Stimulated activated CD8-positive, alpha-beta memory T cell treated with anti-CD3 and anti-CD28 coated beads, Interleukin-15, amount 100 ng/mL, for 1 hour (primary cell): ENCODE measurements around the gene FGFRL1.
"Not testable (repeated sequence)": the region's sequence is repeated elsewhere in the genome, so short reads cannot be mapped to it uniquely, and the experiment has no call there.

Experiments used
- DNase-seq: peaks from one replicate; pipeline ENCODE4 v3.0.0-alpha.2; 2020; ENCODE audit warnings: low read depth

The FGFRL1 gene

GRCh38 chr4:1040344-1041146, 29.1 kb downstream of the FGFRL1 start:
- no peak for DNase-seq

DNA sequence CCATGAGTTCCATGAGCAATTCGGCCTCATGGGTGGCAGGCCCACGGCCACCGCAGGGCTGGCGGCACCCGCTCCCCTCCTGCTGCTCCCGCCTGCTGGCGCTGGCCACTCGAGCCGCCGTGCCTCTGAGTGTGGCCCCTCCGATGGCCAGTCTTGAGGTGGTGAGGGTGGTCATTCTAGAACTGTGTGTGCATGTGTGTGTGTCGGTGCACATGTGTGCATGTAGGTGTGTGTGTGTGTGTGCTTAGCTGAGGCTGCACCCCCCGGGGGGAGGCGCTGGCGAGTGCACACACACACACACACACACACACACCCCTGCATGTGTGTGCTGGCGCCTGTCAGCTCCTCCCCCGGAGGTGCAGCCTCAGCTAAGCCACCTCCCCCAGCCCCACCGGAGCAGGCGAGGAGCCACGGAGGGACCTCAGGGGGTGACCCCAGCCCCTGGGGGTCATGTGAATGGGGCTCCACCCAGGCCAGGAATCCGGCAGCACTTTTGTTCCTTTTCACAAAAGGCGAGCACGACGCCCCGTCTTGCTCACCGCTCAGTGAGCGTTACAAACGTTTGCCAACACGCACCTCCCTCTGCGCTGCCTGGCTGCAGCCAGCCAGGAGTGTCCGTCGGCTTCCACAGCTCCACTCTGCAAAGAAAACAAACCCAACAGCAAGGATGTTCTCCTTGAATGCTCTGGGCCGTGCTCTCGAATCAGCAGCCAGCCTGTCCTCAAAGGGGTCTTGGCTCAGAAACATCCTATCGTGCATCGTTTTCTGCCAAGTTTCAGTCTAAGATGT, 29.9 kb downstream of the FGFRL1 start:
- DNase-seq = no peak

- DNase-seq = no peak
Measured at GRCh38 chr4:1041936-1042330, 30.5 kb downstream of the FGFRL1 start.

DNA sequence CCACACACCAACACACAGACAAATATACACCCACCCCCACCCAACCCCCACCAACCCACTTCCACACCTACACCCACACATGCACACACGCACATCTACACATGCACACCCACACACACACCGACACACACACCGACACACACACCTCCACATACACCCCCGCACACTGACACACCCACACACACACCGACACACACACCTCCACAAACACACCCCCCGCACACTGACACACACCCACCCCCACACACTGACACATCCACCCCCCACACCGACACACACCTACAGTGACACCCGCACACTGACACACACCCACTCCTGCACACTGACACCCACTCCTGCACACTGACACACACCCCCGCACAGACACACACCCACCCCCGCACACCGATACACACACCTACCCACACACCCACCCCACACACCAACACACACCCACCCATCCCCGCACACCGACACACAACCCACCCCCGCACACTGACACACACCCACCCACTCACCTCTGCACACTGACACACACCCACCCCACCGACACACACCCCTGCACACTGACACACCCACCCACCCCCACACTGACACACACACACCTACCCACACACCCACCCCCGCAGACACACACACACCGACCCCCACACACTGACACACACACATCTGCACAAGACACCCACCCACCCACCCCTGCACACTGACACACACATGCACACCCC, 31.1 kb downstream of the FGFRL1 start:
- no peak for DNase-seq

- DNase-seq = no peak
Measured at GRCh38 chr4:1043162-1043561, 31.7 kb downstream of the FGFRL1 start.

DNA sequence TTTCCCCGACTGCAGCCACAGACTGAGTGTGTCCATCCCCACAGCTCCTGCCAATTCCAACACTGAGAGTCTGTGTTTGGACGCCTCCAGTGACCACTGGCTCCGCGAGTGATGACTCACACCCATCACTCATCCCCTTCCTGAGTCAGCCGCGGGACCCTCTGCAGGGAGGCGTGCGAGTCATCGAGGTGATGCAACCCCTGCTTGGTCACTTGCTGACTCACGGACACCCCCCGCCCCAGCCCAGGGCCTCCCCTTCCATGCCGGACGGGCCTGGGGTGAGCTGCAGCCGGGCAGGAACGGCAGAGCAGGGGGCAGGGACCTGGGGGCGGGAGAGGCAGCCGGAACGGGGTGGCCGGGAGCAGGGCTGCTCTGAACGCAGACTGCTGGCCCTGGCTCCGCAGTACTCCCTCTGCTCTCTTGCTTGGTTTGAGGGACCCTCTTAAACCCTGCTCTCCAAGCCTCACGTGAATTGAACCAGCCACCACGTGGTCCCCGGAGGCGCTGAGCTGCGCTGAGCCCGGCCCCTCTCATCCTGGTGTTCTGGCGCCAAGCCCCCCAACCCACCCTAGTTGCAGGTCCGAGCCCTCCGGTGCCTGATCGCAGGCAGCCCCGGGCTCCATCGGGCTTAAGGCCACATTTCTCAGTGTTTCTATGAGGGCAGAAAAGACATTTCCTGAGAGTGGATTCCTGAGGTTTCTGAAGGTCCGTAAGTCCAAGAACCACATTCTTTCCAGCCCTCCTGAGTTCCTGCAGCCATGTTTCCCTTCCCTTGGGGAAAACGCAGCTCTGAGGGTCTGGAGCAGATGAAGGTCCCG, 32.4 kb downstream of the FGFRL1 start:
- no peak for DNase-seq

GRCh38 chr4:1044469-1045192, 33.2 kb downstream of the FGFRL1 start:
- DNase-seq = no peak

DNA sequence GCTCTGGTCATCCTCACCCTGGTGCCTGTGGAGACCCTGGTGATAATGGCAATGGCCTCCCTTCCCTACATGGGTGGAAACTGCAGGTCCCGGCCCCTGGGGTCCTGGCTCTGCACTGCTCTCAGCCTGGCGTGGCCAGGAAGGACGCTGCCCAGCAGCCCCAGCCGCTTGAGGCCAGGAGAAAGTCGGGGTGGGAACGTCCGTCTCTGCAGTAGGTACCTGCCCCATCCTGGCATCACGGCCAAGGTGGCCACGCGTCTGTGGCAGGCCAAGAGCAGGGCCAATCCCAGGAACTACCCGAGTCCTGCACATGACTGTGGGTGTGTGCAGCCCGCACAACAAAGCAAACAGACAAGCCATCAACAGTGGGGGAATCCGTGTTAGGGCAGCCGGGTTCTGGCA, 33.8 kb downstream of the FGFRL1 start:
- DNase-seq = no peak

DNA sequence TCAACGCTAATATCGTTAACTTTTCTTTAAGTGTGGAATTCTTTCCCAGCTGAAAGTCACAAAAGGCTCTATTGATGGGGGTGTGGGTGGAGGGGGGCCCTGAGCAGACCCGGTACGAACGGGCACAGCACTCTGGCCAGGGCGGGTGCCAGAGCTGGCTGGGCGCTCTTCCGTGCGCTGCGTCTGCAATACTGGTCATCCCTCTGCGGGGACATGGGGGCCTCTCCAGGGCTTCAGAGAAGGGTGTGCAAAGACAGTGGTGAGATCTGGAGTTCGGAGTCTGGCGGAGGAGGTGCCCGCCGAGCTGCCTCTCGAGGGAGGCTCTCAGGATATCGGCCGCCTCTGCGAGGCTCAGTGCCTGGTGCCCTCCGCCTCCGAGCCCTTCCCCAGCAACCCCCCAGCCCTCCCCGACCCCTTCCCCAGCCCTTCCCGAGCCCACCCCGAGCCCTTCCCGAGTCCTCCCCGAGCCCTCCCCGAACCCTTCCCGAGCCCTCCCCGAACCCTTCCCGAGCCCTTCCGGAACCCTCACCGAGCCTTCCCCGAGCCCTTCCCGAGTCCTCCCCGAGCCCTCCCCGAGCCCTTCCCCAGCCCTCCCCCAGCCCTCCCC, 34.3 kb downstream of the FGFRL1 start:
- no peak for DNase-seq

- not testable (repeated sequence) for DNase-seq
Measured at GRCh38 chr4:1046581-1047011, 35.2 kb downstream of the FGFRL1 start.

GRCh38 chr4:1047106-1047975, 35.9 kb downstream of the FGFRL1 start:
- no peak for DNase-seq

DNA sequence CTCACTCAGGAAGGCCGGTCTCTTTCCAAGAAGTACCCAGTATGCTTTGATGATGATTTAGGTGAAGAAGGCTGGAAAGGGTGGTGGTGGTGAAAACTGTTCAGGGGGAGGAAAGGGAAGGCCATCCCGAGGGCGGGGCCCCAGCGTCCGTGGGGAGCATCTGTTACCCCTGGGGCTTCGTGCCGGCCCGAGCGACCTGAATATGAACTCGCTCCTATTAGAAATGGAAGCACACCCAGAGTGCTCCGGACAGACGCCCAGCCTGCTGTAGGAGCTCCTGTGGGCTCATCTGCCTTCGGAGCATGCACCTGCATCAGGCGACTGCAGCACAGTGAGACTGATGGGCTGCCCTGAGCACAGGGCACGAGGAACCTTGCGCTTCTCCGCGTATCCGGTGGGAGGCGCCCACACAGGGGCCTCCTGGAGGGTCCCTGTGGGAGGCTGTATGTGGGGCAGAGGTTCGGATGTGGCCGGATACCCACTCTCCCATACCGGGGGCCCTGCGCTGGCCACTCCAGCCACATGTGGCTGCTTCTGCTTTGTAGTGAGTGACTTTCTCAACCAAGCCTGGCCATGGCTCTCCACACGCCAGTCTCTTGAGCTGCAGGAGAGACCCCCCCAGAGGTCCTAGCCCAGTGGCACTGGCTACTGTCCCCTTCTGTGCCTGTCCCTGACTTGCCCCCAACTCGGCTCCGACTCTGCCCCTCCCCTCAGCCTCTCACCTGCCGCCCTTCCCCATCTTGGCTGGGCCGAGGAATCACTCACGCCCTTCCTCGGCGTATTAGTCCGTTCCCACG, 36.7 kb downstream of the FGFRL1 start:
- no peak for DNase-seq

DNA sequence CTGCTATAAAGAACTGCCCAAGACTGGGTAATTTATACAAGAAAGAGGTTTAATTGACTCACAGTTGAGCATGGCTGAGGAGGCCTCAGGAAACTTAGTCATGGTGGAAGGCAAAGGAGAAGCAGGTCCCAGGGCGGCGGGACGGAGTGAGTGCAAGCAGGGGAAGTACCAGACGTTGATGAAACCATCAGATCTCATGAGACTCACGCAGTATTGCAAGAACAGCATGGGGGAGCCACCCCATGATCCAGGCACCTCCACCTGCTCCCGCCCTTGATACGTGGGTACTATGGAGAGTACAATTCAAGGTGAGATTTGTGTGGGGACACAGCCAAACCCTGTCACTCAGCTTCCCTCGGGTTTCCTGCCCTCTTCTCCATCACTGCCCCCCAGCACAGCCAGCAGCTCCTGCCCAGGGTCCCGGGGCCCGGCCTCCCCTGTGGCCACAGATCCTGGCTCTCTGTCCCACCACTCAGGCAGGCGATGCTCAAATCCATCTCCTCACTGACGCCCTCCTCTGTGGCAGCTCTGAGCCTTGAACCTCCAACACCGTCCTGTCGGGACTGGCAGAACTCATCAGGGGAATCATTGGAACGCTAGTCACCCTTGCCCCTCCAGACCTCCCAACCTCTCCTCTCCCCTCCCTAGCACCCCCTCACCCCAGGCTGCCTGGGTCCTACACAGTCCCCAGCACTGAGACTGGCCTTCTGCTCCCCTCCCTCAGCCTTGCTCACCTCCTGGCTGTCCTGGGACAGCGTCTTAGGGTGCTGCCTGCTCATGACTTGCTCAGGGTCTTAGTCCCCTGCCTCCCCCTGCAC, 37.6 kb downstream of the FGFRL1 start:
- no peak for DNase-seq

GRCh38 chr4:1049591-1049905, 38.1 kb downstream of the FGFRL1 start:
- no peak for DNase-seq

DNA sequence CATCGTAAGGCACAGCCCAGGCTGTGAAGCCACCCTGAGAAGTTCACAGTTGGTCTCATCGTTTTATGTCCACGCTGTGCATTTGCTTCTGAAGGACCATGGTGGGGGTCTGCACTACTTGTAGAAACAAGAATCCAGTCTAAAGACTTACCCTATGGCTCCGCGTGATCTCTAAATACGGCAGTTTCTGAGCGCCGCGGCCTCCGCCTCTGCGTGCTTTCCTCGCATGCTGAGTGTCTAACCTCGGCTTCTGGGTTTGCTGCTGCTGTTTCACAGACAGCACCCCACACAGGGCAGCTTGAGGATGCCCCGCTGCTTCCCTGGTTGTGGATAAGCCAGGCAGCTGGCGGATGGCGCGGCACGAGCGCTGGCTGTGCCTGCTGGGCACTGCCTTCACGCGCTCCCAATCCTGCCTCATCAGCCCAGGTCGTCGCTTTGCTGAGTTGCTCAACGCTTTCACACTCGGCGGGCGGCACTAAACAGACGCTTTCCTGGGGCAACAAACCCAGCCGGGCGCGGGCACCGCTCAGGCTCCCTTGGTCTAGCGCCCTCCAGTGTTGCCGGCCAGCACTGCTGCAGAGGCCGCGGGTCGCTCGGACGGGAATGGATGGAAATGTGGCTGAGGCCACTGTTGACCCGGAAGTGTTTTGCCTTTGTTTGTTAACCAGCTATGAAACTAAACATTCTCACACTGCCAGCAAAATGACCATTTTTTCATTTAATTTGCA, 39.2 kb downstream of the FGFRL1 start:
- no peak for DNase-seq

GRCh38 chr4:1051472-1051871, 40.0 kb downstream of the FGFRL1 start:
- DNase-seq = no peak

GRCh38 chr4:1052231-1052671, 40.8 kb downstream of the FGFRL1 start:
- no peak for DNase-seq
